Lung (tissue), 12 donors: ENCODE data around the gene CSNK2A3. TPM values are rescaled to one million over a fixed set of nuclear protein-coding genes. Genes with fewer than 3 reads are reported as not detected.

Experiments used
- ATAC-seq: fragments of 200-7000 bp; cut with Tn5 transposase; one replicate; pipeline ENCODE4 v1.9.1; 2020; ENCODE audit warnings: moderate number of reproducible peaks; ENCODE audit not compliant: insufficient read depth, low FRiP score
- DNase-seq, 3 donors: peaks; one replicate each; pipeline ENCODE4 v3.0.0-alpha.2; 2013 to 2017
- H3K27ac ChIP-seq, 2 donors: one replicate each; pipeline ENCODE4 v1.5.1; 2013; ENCODE audit warnings: mild to moderate bottlenecking in 2 of 2, moderate library complexity in 2 of 2, control low read depth in 1 of 2, inconsistent platforms in 1 of 2, low read depth in 1 of 2, low read length in 1 of 2
- H3K27me3 ChIP-seq, 3 donors: one replicate each; pipeline ENCODE4 v1.5.1; 2013; ENCODE audit warnings: low read length in 2 of 3; ENCODE audit not compliant: control insufficient read depth in 3 of 3, insufficient read depth in 3 of 3
- H3K36me3 ChIP-seq, 4 donors: one replicate each; pipeline ENCODE4 v1.5.1; 2013; ENCODE audit warnings: low read length in 4 of 4, mild to moderate bottlenecking in 1 of 4, moderate library complexity in 1 of 4; ENCODE audit not compliant: control insufficient read depth in 4 of 4, insufficient read depth in 4 of 4
- H3K4me1 ChIP-seq, 5 donors: one replicate each; pipeline ENCODE4 v1.5.1; 2013; ENCODE audit warnings: low read length in 5 of 5, mild to moderate bottlenecking in 2 of 5, moderate library complexity in 1 of 5; ENCODE audit not compliant: control insufficient read depth in 5 of 5, insufficient read depth in 5 of 5
- H3K4me3 ChIP-seq: one replicate; pipeline ENCODE4 v1.5.1; 2013; ENCODE audit warnings: mild to moderate bottlenecking, control low read depth, moderate library complexity
- H3K9ac ChIP-seq, 2 donors: one replicate each; pipeline ENCODE4 v1.5.1; 2013; ENCODE audit warnings: low read length in 2 of 2, control low read depth in 1 of 2; ENCODE audit not compliant: insufficient read depth in 1 of 2
- H3K9me3 ChIP-seq, 4 donors: one replicate each; pipeline ENCODE4 v1.5.1; 2013; ENCODE audit warnings: low read length in 3 of 4, mild to moderate bottlenecking in 1 of 4, moderate library complexity in 1 of 4; ENCODE audit not compliant: control insufficient read depth in 4 of 4, insufficient read depth in 3 of 4
- WGBS, 2 donors: extraction: QIAGEN DNeasy Blood & Tissue Kit; methylation state at CpG; one replicate each; pipeline ENCODE4 v1.1.7; 2013; 5-methylcytosine and 5-hydroxymethylcytosine counted together
- polyA plus RNA-seq, 2 donors: library from polyadenylated mRNA; stranded (reverse); fragments of 200-250 nt; gene quantifications; one replicate each; pipeline ENCODE4 v1.2.1, GENCODE V29; 2013
- total RNA-seq, 2 donors: library from RNA; depleted of rRNA in 1 of 2; stranded (reverse); fragments of >200 nt in 1 of 2; gene quantifications; one replicate each; pipeline ENCODE4 v1.2.1, GENCODE V29; 2014 to 2021
- TF ChIP-seq, protein P1 (sequence below): IDR thresholded peaks from 2 replicates; pipeline ENCODE4 v1.5.1; 2012; ENCODE audit warnings: mild to moderate bottlenecking; ENCODE audit errors: control extremely low read depth, extremely low read depth
- donor health status: control.
- donor health status: control.
- donor health status: Bipolar disorder and iron deficiency.
- donor health status: healthy.
- donor health status: DM: yes; HTN: yes; CAD: no.

CSNK2A3 gene
- total and polyA plus RNA-seq, 4 donors, result 0.39 to 3.7 (median 1.6) TPM

DNA sequence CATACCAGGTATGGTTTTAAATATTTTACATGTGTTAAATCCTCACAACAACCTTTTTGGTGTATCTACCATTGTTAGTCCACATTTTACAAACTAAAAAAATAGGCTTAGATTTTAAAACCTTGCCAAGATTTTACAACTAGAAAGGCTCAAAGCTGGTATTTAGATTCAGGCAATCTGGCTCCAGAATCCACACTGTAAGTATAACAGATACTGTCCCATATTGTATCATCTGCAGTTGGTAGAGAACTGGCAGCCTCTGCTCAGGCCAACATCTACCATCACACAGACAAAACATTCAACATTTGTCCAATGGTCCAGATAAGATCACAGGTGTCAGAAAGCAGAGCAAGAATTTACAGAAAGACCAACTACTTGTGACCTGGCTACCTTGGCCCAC, 30.9 kb downstream of the CSNK2A3 start:
- Histone ChIP-seq H3K4me3 (no peak overlapping the region), H3K36me3 (peaks cover 0 to 8% (median 1%) of the 10 kb centered on the region in 4 donors), H3K27ac (no peak overlapping the region), H3K4me1 (peaks cover 0 to 2% (median 2%) of the 10 kb centered on the region in 5 donors), H3K9ac (no peak overlapping the region), H3K9me3 (peaks cover 0 to 2% (median 0%) of the 10 kb centered on the region in 4 donors), H3K27me3 (no peaks in the 10 kb centered on the region)
- ATAC-seq (no peak), DNase-seq (no peak)
- TF ChIP-seq, protein P1, sequence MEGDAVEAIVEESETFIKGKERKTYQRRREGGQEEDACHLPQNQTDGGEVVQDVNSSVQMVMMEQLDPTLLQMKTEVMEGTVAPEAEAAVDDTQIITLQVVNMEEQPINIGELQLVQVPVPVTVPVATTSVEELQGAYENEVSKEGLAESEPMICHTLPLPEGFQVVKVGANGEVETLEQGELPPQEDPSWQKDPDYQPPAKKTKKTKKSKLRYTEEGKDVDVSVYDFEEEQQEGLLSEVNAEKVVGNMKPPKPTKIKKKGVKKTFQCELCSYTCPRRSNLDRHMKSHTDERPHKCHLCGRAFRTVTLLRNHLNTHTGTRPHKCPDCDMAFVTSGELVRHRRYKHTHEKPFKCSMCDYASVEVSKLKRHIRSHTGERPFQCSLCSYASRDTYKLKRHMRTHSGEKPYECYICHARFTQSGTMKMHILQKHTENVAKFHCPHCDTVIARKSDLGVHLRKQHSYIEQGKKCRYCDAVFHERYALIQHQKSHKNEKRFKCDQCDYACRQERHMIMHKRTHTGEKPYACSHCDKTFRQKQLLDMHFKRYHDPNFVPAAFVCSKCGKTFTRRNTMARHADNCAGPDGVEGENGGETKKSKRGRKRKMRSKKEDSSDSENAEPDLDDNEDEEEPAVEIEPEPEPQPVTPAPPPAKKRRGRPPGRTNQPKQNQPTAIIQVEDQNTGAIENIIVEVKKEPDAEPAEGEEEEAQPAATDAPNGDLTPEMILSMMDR, result no peak

DNA sequence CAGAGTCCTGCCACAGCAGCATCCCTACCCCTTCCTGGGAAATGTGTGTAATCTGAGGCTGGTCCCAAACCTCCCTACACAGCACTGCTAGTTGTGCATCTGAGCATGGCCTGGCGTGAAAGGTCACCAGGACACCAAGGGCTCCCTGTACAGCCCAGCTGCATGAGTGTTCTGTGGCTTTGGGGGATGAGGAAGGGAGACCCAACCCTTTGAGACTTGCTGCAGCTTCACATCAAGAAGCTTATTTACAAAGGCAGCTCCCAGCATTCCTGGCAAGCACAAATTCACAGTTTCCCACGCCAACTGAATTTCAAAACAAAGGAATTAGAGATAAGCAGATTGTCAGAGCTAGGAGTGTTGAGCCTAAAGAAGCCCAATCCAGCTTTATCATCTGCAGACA, 32.2 kb downstream of the CSNK2A3 start:
- Histone ChIP-seq H3K9me3 (peaks cover 0 to 2% (median 0%) of the 10 kb centered on the region in 4 donors), H3K4me1 (peaks cover 0 to 5% (median 2%) of the 10 kb centered on the region in 5 donors), H3K27me3 (no peaks in the 10 kb centered on the region), H3K4me3 (no peak overlapping the region), H3K9ac (no peak overlapping the region), H3K27ac (no peak overlapping the region), H3K36me3 (peaks cover 0 to 2% (median under 1%) of the 10 kb centered on the region in 4 donors)
- TF ChIP-seq, protein P1, result no peak
- peak; percentile 57 to 89 (median 88) for DNase-seq
- 68 to 78% methylated on average over 2 of the region's 2 CpGs for WGBS, 2 donors
- ATAC-seq, result no peak

DNA sequence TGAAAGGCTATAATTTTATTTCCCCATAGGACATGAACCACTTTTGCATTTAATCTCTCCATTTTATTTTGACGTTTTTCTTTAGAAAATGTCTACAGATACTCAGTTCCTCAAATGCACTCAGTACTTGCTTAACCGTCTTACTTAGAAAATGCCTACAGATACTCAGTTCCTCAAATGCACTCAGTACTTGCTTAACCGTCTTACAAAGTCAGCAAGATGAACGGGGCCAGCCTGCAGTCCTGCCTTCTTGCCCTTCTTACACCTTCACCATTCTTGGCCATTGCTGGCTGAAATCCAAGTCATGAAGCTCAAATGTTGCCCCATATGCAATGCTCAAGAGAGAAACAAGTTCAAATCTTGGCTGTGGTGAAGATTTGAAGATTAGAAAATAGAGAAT, 34.1 kb downstream of the CSNK2A3 start:
- no peak for ATAC-seq
- WGBS, 2 donors, result 38 to 73% methylated on average over 4 of the region's 4 CpGs
- TF ChIP-seq, protein P1, result no peak

DNA sequence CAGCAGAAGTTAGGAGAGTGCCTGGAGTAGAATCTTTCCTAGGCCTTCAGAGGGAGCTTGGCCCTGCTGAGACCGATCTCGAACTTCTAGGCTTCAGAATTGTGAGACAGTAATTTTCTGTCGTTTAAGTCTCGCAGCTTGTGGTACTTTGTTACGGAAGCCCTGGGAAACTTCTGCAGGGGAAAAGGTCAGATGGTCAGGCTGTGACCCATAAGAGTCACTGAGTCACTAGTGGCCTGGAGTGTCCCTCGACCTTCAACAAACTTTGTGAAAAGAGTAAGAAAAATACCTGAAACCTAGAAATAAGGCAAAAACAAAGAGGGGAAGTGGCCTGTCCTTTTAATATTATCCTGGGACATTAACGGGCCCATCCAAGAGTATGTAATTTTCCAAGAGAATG, 34.6 kb downstream of the CSNK2A3 start:
- TF ChIP-seq, protein P1, result no peak
- Histone ChIP-seq H3K9ac (no peak overlapping the region), H3K4me1 (peaks cover 5 to 16% (median 8%) of the 10 kb centered on the region in 5 donors), H3K27me3 (no peaks in the 10 kb centered on the region), H3K27ac (no peak overlapping the region), H3K36me3 (peaks cover 0 to 3% (median 0%) of the 10 kb centered on the region in 4 donors), H3K9me3 (peaks cover 0 to 2% (median 0%) of the 10 kb centered on the region in 4 donors), H3K4me3 (no peak overlapping the region)
- DNase-seq (no peak), ATAC-seq (no peak)
- WGBS, 2 donors, result 87 to 92% methylated on average over 7 of the region's 7 CpGs

More for the DNA sequence above, 34.1 kb downstream of the CSNK2A3 start:
- H3K27ac ChIP-seq, result no peak overlapping the region
- peaks cover 0 to 4% (median under 1%) of the 10 kb centered on the region in 4 donors for H3K36me3 ChIP-seq
- no peak overlapping the region for H3K9ac ChIP-seq
- DNase-seq, result no peak
- H3K4me1 ChIP-seq, result peaks cover 5 to 14% (median 8%) of the 10 kb centered on the region in 5 donors
- H3K4me3 ChIP-seq, result no peak overlapping the region
- no peaks in the 10 kb centered on the region for H3K27me3 ChIP-seq
- H3K9me3 ChIP-seq, result peaks cover 0 to 2% (median 0%) of the 10 kb centered on the region in 4 donors
